ENCODE measurements around the gene GPSM1.

The GPSM1 gene

GRCh38 chr9:136293476-136294077 is 33.8 kb upstream of the GPSM1 start:
- Histone ChIP-seq H3K79me2 (ENCODE audit: insufficient read depth, low read depth) (no peaks in the 10 kb centered on the region), H3K36me3 (ENCODE audit: insufficient read depth) (no peaks in the 10 kb centered on the region), H4K20me1 (ENCODE audit: insufficient read depth) (no peaks in the 10 kb centered on the region), H3K4me2 (no peak overlapping the region), H3K27me3 (ENCODE audit: insufficient read depth, low read depth) (peaks cover 52% of the 10 kb centered on the region), H3K9ac (no peak overlapping the region), H2AFZ (ENCODE audit: low read depth) (no peak overlapping the region), H3K4me3 (IDR thresholded peaks at IDR 0.05; ENCODE audit: insufficient read depth, low read depth, low read length) (no peak overlapping the region), H3K4me1 (ENCODE audit: low read depth, poor library complexity, severe bottlenecking) (peaks cover 10% of the 10 kb centered on the region), H3K27ac (no peak overlapping the region)
- TF ChIP-seq CTCF (conservative IDR thresholded peaks at IDR 0.05; ENCODE audit: low read depth, low read length), result no peak

GRCh38 chr9:136294437-136294836 is 32.9 kb upstream of the GPSM1 start:
- Histone ChIP-seq H4K20me1 (ENCODE audit: insufficient read depth) (no peaks in the 10 kb centered on the region), H3K36me3 (ENCODE audit: insufficient read depth) (no peaks in the 10 kb centered on the region), H3K9ac (no peak overlapping the region), H3K27me3 (ENCODE audit: insufficient read depth, low read depth) (peaks cover 52% of the 10 kb centered on the region), H3K4me2 (no peak overlapping the region), H3K4me3 (IDR thresholded peaks at IDR 0.05; ENCODE audit: insufficient read depth, low read depth, low read length) (no peak overlapping the region), H3K27ac (no peak overlapping the region), H3K4me1 (ENCODE audit: low read depth, poor library complexity, severe bottlenecking) (peaks cover 10% of the 10 kb centered on the region), H3K79me2 (ENCODE audit: insufficient read depth, low read depth) (no peaks in the 10 kb centered on the region), H2AFZ (ENCODE audit: low read depth) (no peak overlapping the region)
- no peak for TF ChIP-seq CTCF (conservative IDR thresholded peaks at IDR 0.05; ENCODE audit: low read depth, low read length)

DNA sequence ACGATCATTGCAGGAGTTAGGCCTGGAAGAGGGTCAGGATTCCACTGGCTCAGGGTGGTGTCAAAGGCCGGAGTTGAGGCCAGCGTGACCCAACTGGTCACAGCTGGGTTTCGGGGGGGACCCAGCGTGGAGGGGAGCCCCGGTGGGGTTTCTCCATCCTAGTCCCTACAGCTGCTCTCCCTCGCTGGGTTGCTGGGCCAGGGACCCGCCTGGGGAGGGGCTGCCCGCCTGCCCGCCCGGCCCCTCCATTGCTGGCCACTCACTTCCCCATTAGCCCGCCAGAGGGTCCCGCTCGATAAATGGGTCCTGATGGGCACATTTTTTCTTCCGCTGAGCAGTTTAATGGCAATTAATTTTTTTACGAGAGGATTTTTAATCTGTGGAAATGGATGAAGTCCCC is 32.3 kb upstream of the GPSM1 start:
- Histone ChIP-seq H4K20me1 (ENCODE audit: insufficient read depth) (no peaks in the 10 kb centered on the region), H2AFZ (ENCODE audit: low read depth) (no peak overlapping the region), H3K27ac (no peak overlapping the region), H3K9ac (no peak overlapping the region), H3K36me3 (ENCODE audit: insufficient read depth) (no peaks in the 10 kb centered on the region), H3K79me2 (ENCODE audit: insufficient read depth, low read depth) (no peaks in the 10 kb centered on the region), H3K4me3 (IDR thresholded peaks at IDR 0.05; ENCODE audit: insufficient read depth, low read depth, low read length) (no peak overlapping the region), H3K4me1 (ENCODE audit: low read depth, poor library complexity, severe bottlenecking) (peaks cover 10% of the 10 kb centered on the region), H3K27me3 (ENCODE audit: insufficient read depth, low read depth) (peaks cover 52% of the 10 kb centered on the region), H3K4me2 (no peak overlapping the region)
- no peak for TF ChIP-seq CTCF (conservative IDR thresholded peaks at IDR 0.05; ENCODE audit: low read depth, low read length)

GRCh38 chr9:136295542-136296433 is 31.6 kb upstream of the GPSM1 start:
- Histone ChIP-seq H2AFZ (ENCODE audit: low read depth) (no peak overlapping the region), H3K4me3 (IDR thresholded peaks at IDR 0.05; ENCODE audit: insufficient read depth, low read depth, low read length) (no peak overlapping the region), H3K79me2 (ENCODE audit: insufficient read depth, low read depth) (no peaks in the 10 kb centered on the region), H3K27me3 (ENCODE audit: insufficient read depth, low read depth) (peaks cover 52% of the 10 kb centered on the region), H3K27ac (no peak overlapping the region), H4K20me1 (ENCODE audit: insufficient read depth) (no peaks in the 10 kb centered on the region), H3K4me2 (no peak overlapping the region), H3K36me3 (ENCODE audit: insufficient read depth) (no peaks in the 10 kb centered on the region), H3K9ac (no peak overlapping the region), H3K4me1 (ENCODE audit: low read depth, poor library complexity, severe bottlenecking) (peaks cover 10% of the 10 kb centered on the region)
- TF ChIP-seq CTCF (conservative IDR thresholded peaks at IDR 0.05; ENCODE audit: low read depth, low read length), result no peak

All from KMS-11 (cell line).